NOMO-1 treated with DMSO at 0.1 percent for 48 hours (cell line): Measurements from ENCODE around the gene ST6GAL2.

Source experiments
- DNase-seq: peaks from one replicate; lab custom pipeline; 2025; ENCODE audit not compliant: unreplicated experiment; lab: John Stamatoyannopoulos, UW

ST6GAL2 gene, protein sequence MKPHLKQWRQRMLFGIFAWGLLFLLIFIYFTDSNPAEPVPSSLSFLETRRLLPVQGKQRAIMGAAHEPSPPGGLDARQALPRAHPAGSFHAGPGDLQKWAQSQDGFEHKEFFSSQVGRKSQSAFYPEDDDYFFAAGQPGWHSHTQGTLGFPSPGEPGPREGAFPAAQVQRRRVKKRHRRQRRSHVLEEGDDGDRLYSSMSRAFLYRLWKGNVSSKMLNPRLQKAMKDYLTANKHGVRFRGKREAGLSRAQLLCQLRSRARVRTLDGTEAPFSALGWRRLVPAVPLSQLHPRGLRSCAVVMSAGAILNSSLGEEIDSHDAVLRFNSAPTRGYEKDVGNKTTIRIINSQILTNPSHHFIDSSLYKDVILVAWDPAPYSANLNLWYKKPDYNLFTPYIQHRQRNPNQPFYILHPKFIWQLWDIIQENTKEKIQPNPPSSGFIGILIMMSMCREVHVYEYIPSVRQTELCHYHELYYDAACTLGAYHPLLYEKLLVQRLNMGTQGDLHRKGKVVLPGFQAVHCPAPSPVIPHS

DNA sequence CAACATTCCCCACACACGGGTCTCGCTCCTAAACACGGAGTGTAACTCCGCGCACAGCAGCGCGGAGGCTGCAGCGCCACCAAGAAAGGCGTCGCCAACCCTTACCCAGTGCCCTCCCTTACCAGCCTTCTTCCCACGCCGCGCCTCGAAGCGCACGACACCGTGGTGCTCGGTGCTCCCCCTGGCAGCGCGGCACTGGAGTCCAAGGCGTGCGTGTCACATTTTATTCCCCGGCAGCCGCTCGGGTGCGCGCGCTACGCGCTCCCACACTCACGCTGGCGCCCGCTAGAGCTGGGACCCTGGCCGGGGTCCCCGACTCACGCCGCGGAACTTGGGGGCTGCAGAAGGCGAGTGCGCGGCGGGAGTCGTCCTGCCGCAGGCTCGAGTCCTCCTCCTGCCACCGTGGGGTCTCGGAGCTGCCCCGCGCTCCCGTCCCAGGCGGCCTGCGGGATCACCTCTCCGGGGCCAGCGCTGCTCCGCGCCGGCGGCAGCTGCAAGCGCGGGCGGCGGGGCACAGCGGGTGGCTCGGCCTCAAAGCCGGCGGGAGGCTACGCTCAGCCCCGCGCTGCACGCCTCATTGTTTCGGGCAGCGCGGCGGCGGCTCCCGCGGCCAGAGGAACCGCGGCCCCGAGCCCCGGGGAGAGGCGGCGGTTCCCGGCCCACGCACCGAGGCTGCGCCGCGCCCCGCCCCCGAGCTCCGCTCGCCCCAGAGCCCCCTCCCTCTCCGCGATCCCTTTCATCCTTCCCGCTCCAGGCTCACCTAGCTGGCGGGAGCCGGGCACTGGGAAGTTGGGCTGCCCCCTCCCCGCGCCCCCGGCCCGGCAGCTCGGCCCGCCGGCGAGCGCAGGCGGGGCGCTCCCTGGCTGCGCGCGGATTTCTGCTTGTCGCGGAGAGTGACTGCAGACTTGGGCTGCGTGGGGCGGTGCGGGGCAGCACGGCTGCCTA is at the start of gene ST6GAL2:
Gene ST6GAL2, minus strand, starts transcription at position 197 of the 945 bp plus-strand sequence. CDS start 42,190 bp downstream, outside the sequence.
- DNase-seq, result no peak

- no peak for DNase-seq
Observed at GRCh38 chr2:106932644-106933043, 46.7 kb upstream of the ST6GAL2 start.

GRCh38 chr2:106931717-106932335 is 45.9 kb upstream of the ST6GAL2 start:
- no peak for DNase-seq

- no peak for DNase-seq
Observed at GRCh38 chr2:106921451-106921850, 35.5 kb upstream of the ST6GAL2 start.

GRCh38 chr2:106919012-106919411 is 33.0 kb upstream of the ST6GAL2 start:
- no peak for DNase-seq

GRCh38 chr2:106904242-106904641 is 18.3 kb upstream of the ST6GAL2 start:
- DNase-seq, result no peak

- DNase-seq, result peak; percentile 4
Observed at GRCh38 chr2:106899786-106900530, 14.0 kb upstream of the ST6GAL2 start.

DNA sequence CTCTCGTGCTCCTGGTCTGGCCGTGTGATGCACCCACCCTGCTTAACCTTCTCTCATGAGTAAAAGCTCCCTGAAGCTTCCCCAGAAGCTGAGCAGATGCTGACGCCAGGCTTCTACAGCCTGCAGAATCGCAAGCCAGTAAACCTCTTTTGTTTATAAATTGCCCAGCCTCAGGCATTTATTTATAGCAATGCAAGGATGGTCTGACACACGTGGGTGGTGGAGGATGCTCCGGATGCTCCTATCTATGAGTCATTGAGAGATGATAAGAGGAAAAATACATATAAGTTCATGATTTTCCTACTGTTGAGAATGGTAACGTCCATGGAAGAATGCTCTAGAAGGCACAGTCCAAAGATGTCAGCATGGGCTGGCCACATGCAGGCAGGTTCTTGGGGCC is 8.6 kb upstream of the ST6GAL2 start:
- DNase-seq, result no peak

GRCh38 chr2:106892048-106892447 is 6.1 kb upstream of the ST6GAL2 start:
- peak; percentile 14 for DNase-seq

DNA sequence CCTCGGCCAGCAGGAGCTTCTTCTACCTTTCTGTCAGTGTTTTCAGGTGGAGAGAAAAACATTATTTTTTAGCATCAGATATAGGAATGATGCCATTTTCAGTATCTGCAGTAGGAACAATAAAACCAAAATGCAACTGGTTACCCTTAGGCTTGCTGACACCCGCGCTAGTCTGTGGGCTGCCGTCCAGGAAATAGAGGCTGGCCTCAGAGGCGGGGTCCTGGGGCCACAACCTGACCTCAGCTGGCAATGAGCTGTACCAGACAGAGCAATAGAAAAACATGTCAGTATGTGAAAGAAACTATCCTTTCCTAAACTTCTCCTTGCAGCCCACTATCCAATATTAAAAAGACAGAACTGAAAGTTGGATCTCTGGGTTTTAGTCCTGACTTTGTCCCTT is 4.6 kb upstream of the ST6GAL2 start:
- no peak for DNase-seq

DNA sequence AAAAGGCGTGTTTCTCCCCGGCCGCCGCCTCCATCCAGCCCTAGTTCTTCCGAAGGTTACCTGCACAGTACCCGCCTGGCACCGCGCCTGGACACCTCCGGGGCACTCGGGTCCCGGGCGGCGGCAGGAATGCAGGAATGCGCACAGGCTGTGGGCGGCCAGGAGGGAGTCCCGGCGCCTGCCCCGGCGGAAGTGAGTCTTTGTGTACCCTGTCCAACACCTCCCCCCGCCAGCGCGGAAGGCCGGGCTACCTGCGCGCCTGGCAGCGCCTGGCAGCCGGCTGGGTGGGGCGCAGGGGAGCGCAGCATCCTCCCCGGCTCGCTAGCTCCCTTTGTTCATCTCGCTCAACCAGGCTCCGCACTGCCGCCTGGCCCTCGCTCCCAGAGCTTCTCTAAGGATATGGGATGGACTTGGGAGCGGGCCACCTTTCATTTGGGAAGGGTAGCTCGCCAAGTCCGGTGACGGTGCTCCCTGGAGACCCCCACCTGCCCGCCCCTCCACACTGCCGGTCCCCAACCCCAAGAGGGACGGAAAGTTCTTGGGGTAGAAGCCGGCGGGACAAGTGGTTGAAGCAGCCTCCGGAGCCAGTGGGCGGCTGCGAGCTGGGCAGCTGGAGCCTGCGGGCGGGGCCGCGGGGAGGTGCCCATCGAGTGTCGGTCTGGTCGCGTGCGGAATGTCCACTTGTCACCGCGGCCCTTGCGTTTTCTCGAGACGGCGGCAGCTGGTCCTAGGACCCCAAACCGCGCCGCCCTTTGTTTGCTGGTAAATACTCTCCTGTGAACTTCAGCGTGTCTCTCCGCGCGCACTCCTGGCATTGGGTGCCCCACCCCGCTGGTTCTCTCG is 1.2 kb upstream of the ST6GAL2 start:
- no peak for DNase-seq

- DNase-seq, result no peak
Observed at GRCh38 chr2:106885329-106885728, 638 bp downstream of the ST6GAL2 start.

DNA sequence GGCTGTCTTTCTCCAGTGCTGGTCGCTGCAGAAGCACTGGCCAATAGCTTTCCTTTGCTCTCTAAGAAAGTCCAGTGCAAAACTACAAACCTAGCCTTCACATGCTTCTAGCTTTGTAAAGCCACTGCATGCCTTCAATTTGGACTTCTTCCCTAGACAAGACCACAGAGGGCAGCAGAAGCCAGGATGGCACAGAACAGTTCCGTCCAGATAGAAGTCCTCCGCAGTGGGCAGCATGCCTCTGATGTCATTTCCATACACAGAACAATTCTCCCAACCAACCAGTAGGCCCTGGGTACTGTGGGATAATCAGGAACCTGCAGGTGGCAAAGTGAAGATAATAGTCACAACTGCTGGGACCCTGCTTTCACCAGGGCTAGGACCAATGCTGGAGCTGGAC is 3.3 kb downstream of the ST6GAL2 start:
- no peak for DNase-seq

DNA sequence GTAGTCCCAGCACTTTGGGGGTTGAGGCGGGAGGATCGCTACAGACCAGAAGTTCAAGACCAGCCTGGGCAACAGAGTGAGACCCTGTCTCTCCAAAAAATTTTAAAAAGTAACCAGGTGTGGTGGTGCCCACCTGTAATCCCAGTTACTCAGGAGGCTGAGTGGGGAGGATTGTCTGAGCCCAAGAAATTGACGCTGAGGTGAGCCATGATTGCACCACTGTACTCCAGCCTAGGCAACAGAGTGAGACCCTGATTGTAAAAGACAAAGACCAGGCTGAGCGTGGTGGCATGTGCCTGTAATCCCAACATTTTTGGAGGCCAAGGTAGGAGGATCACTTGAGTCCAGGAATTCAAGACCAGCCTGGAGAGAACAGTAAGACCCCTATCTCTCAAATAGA is 7.8 kb downstream of the ST6GAL2 start:
- DNase-seq, result no peak

DNA sequence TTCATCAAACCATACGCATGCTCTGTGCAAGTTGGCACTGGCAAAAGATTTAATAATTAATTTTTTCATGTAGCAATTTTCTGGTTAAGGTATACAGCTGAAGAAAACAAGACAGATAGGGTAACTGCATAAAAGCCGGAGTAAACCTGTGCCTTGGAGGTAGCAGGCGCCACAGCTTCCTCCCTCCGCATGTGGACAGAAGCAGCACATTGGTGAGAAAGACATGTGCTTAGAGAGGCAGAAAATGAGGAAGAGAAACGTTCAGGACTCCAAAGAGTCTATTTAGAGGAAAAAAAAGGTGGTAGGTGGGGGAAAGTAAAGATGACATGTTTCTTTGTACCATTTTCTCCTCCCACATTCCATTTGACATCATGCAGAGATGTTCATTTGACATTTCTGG is 9.3 kb downstream of the ST6GAL2 start:
- no peak for DNase-seq

DNA sequence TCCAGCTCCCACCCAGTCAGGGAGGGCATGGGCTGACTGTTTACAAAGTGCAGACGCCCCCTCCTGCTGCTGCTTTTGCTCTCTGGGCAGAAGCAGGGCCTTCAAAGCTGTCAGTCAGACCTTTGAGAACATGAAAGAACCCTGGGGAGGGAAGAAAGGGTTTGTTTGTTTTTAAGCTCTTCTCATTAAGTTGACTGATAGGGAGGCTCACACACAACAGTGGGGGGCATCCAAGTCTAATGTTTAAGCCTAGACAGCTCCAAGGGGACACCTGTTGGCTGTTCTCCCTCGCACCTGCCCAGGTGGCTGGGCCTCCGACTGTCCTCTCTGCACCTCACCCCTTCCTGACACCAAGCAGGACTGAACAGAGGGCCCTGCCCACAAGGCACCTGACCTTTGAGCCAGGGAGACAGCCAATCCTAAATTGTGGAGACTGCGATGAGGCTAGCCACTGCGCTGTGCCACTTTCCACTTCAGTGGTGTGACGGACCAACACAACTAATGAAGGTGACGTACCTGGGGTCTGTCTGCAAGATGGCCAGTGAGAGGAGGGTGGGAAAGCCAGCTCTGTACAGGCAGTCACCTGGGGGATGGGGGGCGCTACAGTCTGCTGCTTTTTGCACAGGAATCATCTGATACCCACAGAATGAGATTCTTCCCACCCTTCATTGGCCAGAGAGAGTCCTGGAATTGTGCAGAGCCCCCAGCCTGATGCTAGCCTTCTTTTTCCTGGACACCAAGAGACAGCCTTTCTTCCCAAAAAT is 16.3 kb downstream of the ST6GAL2 start:
- no peak for DNase-seq

DNA sequence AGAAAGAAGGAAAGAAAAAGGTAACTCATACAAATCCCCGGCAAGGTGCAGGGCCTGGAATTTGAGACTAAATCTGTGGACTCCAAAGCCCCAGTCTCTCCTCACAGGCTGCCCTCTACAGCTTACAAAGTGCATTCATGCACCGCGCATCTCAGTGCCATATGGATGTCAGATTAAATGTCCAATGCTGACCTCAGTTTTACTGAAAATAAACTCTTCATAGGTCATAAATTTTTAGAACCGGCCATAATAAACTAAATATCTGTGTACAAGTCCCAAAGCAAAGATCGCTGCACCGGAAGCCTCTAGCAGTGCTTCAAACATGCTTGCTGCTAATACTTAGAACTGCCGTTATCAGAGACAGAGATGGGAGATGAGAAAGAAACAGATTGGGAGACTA is 17.7 kb downstream of the ST6GAL2 start:
- DNase-seq, result no peak

- DNase-seq, result no peak
Observed at GRCh38 chr2:106867196-106867953, 18.6 kb downstream of the ST6GAL2 start.
